ENCODE results near the gene FGGY.

FGGY gene

GRCh38 chr1:59671066-59671952 is 374.4 kb downstream of the FGGY start:
- H3K4me3 ChIP-seq (ENCODE audit: low read depth, low read length), result no peak overlapping the region

GRCh38 chr1:59671953-59672305 is 375.0 kb downstream of the FGGY start:
- H3K4me3 ChIP-seq (ENCODE audit: low read depth, low read length), result no peak overlapping the region

GRCh38 chr1:59672851-59673572 is 376.1 kb downstream of the FGGY start:
- H3K4me3 ChIP-seq (ENCODE audit: low read depth, low read length), result no peak overlapping the region

GRCh38 chr1:59673573-59674450 is 376.9 kb downstream of the FGGY start:
- H3K4me3 ChIP-seq (ENCODE audit: low read depth, low read length), result no peak overlapping the region

- no peak overlapping the region for H3K4me3 ChIP-seq (ENCODE audit: low read depth, low read length)
These were observed 377.7 kb downstream of the FGGY start for GRCh38 chr1:59674595-59674994.

- H3K4me3 ChIP-seq (ENCODE audit: low read depth, low read length), result no peak overlapping the region
These were observed 379.0 kb downstream of the FGGY start for GRCh38 chr1:59675936-59676335.

- H3K4me3 ChIP-seq (ENCODE audit: low read depth, low read length), result no peak overlapping the region
These were observed 381.1 kb downstream of the FGGY start for GRCh38 chr1:59678040-59678439.

- no peak overlapping the region for H3K4me3 ChIP-seq (ENCODE audit: low read depth, low read length)
These were observed 381.8 kb downstream of the FGGY start for GRCh38 chr1:59678493-59679228.

- no peak overlapping the region for H3K4me3 ChIP-seq (ENCODE audit: low read depth, low read length)
These were observed 383.1 kb downstream of the FGGY start for GRCh38 chr1:59680044-59680443.

GRCh38 chr1:59682396-59683080 is 385.6 kb downstream of the FGGY start:
- no peak overlapping the region for H3K4me3 ChIP-seq (ENCODE audit: low read depth, low read length)

GRCh38 chr1:59683197-59683596 is 386.3 kb downstream of the FGGY start:
- H3K4me3 ChIP-seq (ENCODE audit: low read depth, low read length), result no peak overlapping the region

GRCh38 chr1:59684698-59685097 is 387.8 kb downstream of the FGGY start:
- H3K4me3 ChIP-seq (ENCODE audit: low read depth, low read length), result no peak overlapping the region

GRCh38 chr1:59685101-59685500 is 388.2 kb downstream of the FGGY start:
- H3K4me3 ChIP-seq (ENCODE audit: low read depth, low read length), result no peak overlapping the region

GRCh38 chr1:59685666-59686065 is 388.8 kb downstream of the FGGY start:
- H3K4me3 ChIP-seq (ENCODE audit: low read depth, low read length), result no peak overlapping the region

GRCh38 chr1:59686170-59686569 is 389.3 kb downstream of the FGGY start:
- no peak overlapping the region for H3K4me3 ChIP-seq (ENCODE audit: low read depth, low read length)

- H3K4me3 ChIP-seq (ENCODE audit: low read depth, low read length), result no peak overlapping the region
These were observed 389.7 kb downstream of the FGGY start for GRCh38 chr1:59686574-59686973.

- no peak overlapping the region for H3K4me3 ChIP-seq (ENCODE audit: low read depth, low read length)
These were observed 390.2 kb downstream of the FGGY start for GRCh38 chr1:59687081-59687480.

GRCh38 chr1:59688976-59689375 is 392.1 kb downstream of the FGGY start:
- H3K4me3 ChIP-seq (ENCODE audit: low read depth, low read length), result no peak overlapping the region

- no peak overlapping the region for H3K4me3 ChIP-seq (ENCODE audit: low read depth, low read length)
These were observed 392.8 kb downstream of the FGGY start for GRCh38 chr1:59689730-59690129.

All from iPS-11a (cell line).